Lung (tissue), 12 donors: ENCODE results near the gene STUB1. TPM values are rescaled to one million over a fixed set of nuclear protein-coding genes. Genes with fewer than 3 reads are reported as not detected.

Source experiments
- ATAC-seq: fragments of 200-7000 bp; cut with Tn5 transposase; one replicate; pipeline ENCODE4 v1.9.1; 2020; ENCODE audit warnings: moderate number of reproducible peaks; ENCODE audit not compliant: insufficient read depth, low FRiP score
- DNase-seq, 3 donors: peaks; one replicate each; pipeline ENCODE4 v3.0.0-alpha.2; 2013 to 2017
- H3K27ac ChIP-seq, 2 donors: one replicate each; pipeline ENCODE4 v1.5.1; 2013; ENCODE audit warnings: mild to moderate bottlenecking in 2 of 2, moderate library complexity in 2 of 2, control low read depth in 1 of 2, inconsistent platforms in 1 of 2, low read depth in 1 of 2, low read length in 1 of 2
- H3K27me3 ChIP-seq, 3 donors: one replicate each; pipeline ENCODE4 v1.5.1; 2013; ENCODE audit warnings: low read length in 2 of 3; ENCODE audit not compliant: control insufficient read depth in 3 of 3, insufficient read depth in 3 of 3
- H3K36me3 ChIP-seq, 4 donors: one replicate each; pipeline ENCODE4 v1.5.1; 2013; ENCODE audit warnings: low read length in 4 of 4, mild to moderate bottlenecking in 1 of 4, moderate library complexity in 1 of 4; ENCODE audit not compliant: control insufficient read depth in 4 of 4, insufficient read depth in 4 of 4
- H3K4me1 ChIP-seq, 5 donors: one replicate each; pipeline ENCODE4 v1.5.1; 2013; ENCODE audit warnings: low read length in 5 of 5, mild to moderate bottlenecking in 2 of 5, moderate library complexity in 1 of 5; ENCODE audit not compliant: control insufficient read depth in 5 of 5, insufficient read depth in 5 of 5
- H3K4me3 ChIP-seq: one replicate; pipeline ENCODE4 v1.5.1; 2013; ENCODE audit warnings: mild to moderate bottlenecking, control low read depth, moderate library complexity
- H3K9ac ChIP-seq, 2 donors: one replicate each; pipeline ENCODE4 v1.5.1; 2013; ENCODE audit warnings: low read length in 2 of 2, control low read depth in 1 of 2; ENCODE audit not compliant: insufficient read depth in 1 of 2
- H3K9me3 ChIP-seq, 4 donors: one replicate each; pipeline ENCODE4 v1.5.1; 2013; ENCODE audit warnings: low read length in 3 of 4, mild to moderate bottlenecking in 1 of 4, moderate library complexity in 1 of 4; ENCODE audit not compliant: control insufficient read depth in 4 of 4, insufficient read depth in 3 of 4
- CTCF ChIP-seq: IDR thresholded peaks from 2 replicates; pipeline ENCODE4 v1.5.1; 2012; ENCODE audit warnings: mild to moderate bottlenecking; ENCODE audit errors: control extremely low read depth, extremely low read depth
- WGBS, 2 donors: extraction: QIAGEN DNeasy Blood & Tissue Kit; methylation state at CpG; one replicate each; pipeline ENCODE4 v1.1.7; 2013; 5-methylcytosine and 5-hydroxymethylcytosine counted together
- polyA plus RNA-seq, 2 donors: library from polyadenylated mRNA; stranded (reverse); fragments of 200-250 nt; gene quantifications; one replicate each; pipeline ENCODE4 v1.2.1, GENCODE V29; 2013
- total RNA-seq, 2 donors: library from RNA; depleted of rRNA in 1 of 2; stranded (reverse); fragments of >200 nt in 1 of 2; gene quantifications; one replicate each; pipeline ENCODE4 v1.2.1, GENCODE V29; 2014 to 2021
- donor health status: control.
- donor health status: control.
- donor health status: Bipolar disorder and iron deficiency.
- donor health status: healthy.
- donor health status: DM: yes; HTN: yes; CAD: no.

The STUB1 gene
- total and polyA plus RNA-seq, 4 donors: 58.8 to 131 (median 122) TPM

GRCh38 chr16:634996-635395 lies 45.2 kb upstream of the STUB1 start:
- Histone ChIP-seq H3K27me3 (no peaks in the 10 kb centered on the region), H3K36me3 (peaks cover 0 to 18% (median 0%) of the 10 kb centered on the region in 4 donors), H3K27ac (no peak overlapping the region), H3K4me1 (peaks cover 0 to 37% (median 17%) of the 10 kb centered on the region in 5 donors), H3K4me3 (no peak overlapping the region), H3K9ac (no peak overlapping the region), H3K9me3 (no peaks in the 10 kb centered on the region)
- DNase-seq (no peak), ATAC-seq (no peak)
- 89 to 96% methylated on average over 7 of the region's 7 CpGs for WGBS, 2 donors
- TF ChIP-seq CTCF: no peak

- ATAC-seq (peak; percentile 1), DNase-seq (no peak)
- H3K9ac ChIP-seq: peak overlapping the region in 1 of 2 donors; percentile 46
- H3K36me3 ChIP-seq: peaks cover 0 to 18% (median 0%) of the 10 kb centered on the region in 4 donors
- H3K27ac ChIP-seq: peak overlapping the region; percentile 97 to 98
- peaks cover 0 to 30% (median 10%) of the 10 kb centered on the region in 5 donors for H3K4me1 ChIP-seq
- no peaks in the 10 kb centered on the region for H3K9me3 ChIP-seq
- TF ChIP-seq CTCF: no peak
- 3 to 4% methylated on average over 45 to 55 of the region's 55 CpGs for WGBS, 2 donors
- peak overlapping the region; percentile 86 for H3K4me3 ChIP-seq
- no peaks in the 10 kb centered on the region for H3K27me3 ChIP-seq
Observed at GRCh38 chr16:635573-636205, 44.5 kb upstream of the STUB1 start.

GRCh38 chr16:636206-637080 lies 43.8 kb upstream of the STUB1 start, which contains the start of gene METTL26:
Gene METTL26 (minus strand): TSS chr16:636305. CDS start chr16:636290, 15 bp downstream.
- no peaks in the 10 kb centered on the region for H3K9me3 ChIP-seq
- H3K27me3 ChIP-seq: no peaks in the 10 kb centered on the region
- H3K4me3 ChIP-seq: peak within 1 kb of the TSS; percentile 86
- WGBS, 2 donors: 0% methylated on average over 84 to 91 of the region's 91 CpGs
- peak; percentile 1 for TF ChIP-seq CTCF
- H3K9ac ChIP-seq: peak within 1 kb of the TSS; percentile 46 to 94
- peak; percentile 95 to 96 (median 96) for DNase-seq
- peaks cover 0 to 27% (median 7%) of the 10 kb centered on the region in 5 donors for H3K4me1 ChIP-seq
- H3K36me3 ChIP-seq: peaks cover 0 to 18% (median 0%) of the 10 kb centered on the region in 4 donors
- peak; percentile 89 for ATAC-seq
- H3K27ac ChIP-seq: peak within 1 kb of the TSS; percentile 97 to 98
